Esophagus (tissue), 2 donors: ENCODE results near the gene FER1L5. TPM values are rescaled to one million over a fixed set of nuclear protein-coding genes. Genes with fewer than 3 reads are reported as not detected.

Experiments used
- H3K27ac ChIP-seq, 2 donors: one replicate each; pipeline ENCODE4 v1.5.1; 2013; ENCODE audit warnings: low read depth in 2 of 2, mild to moderate bottlenecking in 2 of 2, inconsistent platforms in 1 of 2, low read length in 1 of 2, moderate library complexity in 1 of 2
- H3K27me3 ChIP-seq, 2 donors: one replicate each; pipeline ENCODE4 v1.6.1; 2013; ENCODE audit warnings: low read length in 2 of 2, control low read depth in 1 of 2, mild to moderate bottlenecking in 1 of 2; ENCODE audit not compliant: insufficient read depth in 2 of 2, control insufficient read depth in 1 of 2
- H3K36me3 ChIP-seq, 2 donors: one replicate each; pipeline ENCODE4 v1.6.1; 2013; ENCODE audit warnings: low read length in 1 of 2; ENCODE audit not compliant: control insufficient read depth in 2 of 2, insufficient read depth in 2 of 2
- H3K4me1 ChIP-seq, 2 donors: one replicate each; pipeline ENCODE4 v1.6.1; 2013; ENCODE audit warnings: low read length in 1 of 2; ENCODE audit not compliant: control insufficient read depth in 2 of 2, insufficient read depth in 2 of 2
- H3K4me3 ChIP-seq, 2 donors: one replicate each; pipeline ENCODE4 v1.5.1; 2013; ENCODE audit warnings: low read length in 2 of 2, mild to moderate bottlenecking in 2 of 2, low read depth in 1 of 2, moderate library complexity in 1 of 2
- H3K9me3 ChIP-seq, 2 donors: one replicate each; pipeline ENCODE4 v1.6.1; 2013; ENCODE audit warnings: mild to moderate bottlenecking in 2 of 2, low read depth in 1 of 2, low read length in 1 of 2, moderate library complexity in 1 of 2; ENCODE audit not compliant: control insufficient read depth in 2 of 2, insufficient read depth in 1 of 2
- WGBS, 2 donors: extraction: QIAGEN DNeasy Blood & Tissue Kit; methylation state at CpG; one replicate each; pipeline ENCODE4 v1.1.7; 2013; 5-methylcytosine and 5-hydroxymethylcytosine counted together
- polyA plus RNA-seq, 2 donors: library from polyadenylated mRNA; stranded (reverse); fragments of 200-250 nt; gene quantifications; one replicate each; pipeline ENCODE4 v1.2.3, GENCODE V29; 2013
- donor health status: healthy with polysubstance abuse.
- donor health status: Bipolar disorder and iron deficiency.

FER1L5 gene
- polyA plus RNA-seq, 2 donors = 0.02 to 0.20 TPM

DNA sequence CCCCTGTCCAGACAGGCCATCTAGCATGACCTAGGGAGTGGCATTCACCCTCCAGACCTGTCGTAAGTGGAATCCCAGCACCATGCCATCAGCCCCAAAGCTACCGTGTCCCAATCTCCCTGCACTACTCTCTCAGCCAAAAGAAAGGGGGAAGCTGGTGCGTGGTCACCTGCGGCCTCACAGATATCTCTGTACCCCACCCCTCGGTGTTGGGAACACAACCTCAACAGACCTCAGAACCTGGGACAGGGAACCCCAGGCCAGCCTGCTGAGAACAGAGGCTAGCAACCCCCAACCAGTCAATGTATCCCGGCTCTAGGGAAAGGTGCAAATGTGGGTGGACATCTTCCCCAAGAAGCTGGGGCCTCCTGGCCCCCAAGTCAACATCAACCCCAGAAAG, 59.1 kb downstream of the FER1L5 start:
- H3K4me1 ChIP-seq = peaks cover 0 to 17% of the 10 kb centered on the region in 2 donors
- H3K4me3 ChIP-seq = no peak overlapping the region
- H3K9me3 ChIP-seq = no peaks in the 10 kb centered on the region
- no peaks in the 10 kb centered on the region for H3K27me3 ChIP-seq
- 90 to 93% methylated on average over 6 of the region's 6 CpGs for WGBS, 2 donors
- H3K36me3 ChIP-seq = peaks cover 12 to 17% of the 10 kb centered on the region in 2 donors
- no peak overlapping the region for H3K27ac ChIP-seq

DNA sequence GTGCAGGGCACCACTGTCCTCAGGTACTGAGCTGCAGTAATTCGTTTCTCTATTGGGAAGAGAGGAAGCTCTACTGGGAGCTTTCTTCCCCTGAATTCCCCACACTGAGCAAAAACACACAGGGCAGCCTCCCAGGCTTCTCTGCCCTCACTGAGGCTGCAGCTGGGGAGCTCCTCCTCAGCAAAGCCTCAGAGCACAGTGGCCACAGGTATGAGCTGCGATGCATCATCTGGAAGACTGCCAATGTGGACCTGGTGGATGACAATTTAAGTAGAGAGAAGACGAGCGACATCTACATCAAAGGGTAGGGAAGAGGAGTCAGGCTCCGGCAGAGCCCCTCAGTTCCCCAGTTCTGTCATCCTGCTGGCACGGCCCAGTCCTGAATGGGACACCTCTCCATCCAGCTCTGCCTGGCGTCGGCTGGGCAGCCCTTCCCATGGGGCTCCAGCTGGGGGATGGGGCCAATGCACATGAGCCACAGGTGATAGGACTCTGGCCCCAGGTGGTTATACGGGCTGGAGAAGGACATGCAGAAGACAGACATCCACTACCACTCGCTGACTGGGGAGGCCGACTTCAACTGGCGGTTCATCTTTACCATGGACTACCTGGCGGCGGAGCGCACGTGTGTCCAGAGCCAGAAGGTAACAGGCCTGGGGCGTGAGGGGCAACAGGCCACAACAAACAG, 59.7 kb downstream of the FER1L5 start:
- H3K9me3 ChIP-seq = no peaks in the 10 kb centered on the region
- peaks cover 16 to 21% of the 10 kb centered on the region in 2 donors for H3K36me3 ChIP-seq
- no peak overlapping the region for H3K4me3 ChIP-seq
- H3K27ac ChIP-seq = no peak overlapping the region
- WGBS, 2 donors = 88 to 89% methylated on average over 17 of the region's 17 CpGs
- H3K27me3 ChIP-seq = no peaks in the 10 kb centered on the region
- peaks cover 0 to 15% of the 10 kb centered on the region in 2 donors for H3K4me1 ChIP-seq

DNA sequence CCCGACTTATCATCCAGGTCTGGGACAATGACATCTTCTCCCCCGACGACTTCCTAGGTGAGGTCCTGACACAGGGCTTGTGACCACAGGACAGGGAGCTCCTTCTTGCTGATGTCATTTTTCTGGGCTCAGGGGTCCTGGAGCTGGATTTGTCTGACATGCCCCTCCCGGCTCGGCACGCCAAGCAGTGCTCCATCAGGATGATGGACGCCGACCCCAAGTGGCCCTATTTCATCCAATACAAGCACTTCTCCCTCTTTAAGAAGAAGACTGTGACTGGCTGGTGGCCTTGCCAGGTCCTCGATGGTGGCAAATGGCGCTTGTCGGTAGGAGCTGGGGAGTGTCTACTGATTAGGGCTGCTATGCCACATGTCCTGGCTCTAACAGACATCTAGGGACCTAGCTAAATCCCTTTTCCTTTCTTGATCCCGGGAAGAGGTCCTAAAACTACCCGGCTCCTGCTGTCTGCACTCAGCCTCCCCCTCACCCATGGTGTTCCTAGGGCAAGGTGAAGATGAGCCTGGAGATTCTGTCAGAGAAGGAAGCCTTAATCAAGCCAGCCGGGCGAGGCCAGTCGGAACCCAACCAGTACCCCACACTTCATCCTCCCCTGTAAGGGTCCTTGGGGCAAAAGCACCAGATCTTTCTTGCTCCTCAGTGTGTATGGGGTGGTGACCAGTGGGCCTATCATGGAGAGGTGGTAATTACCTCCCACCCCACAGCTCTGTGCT, 60.6 kb downstream of the FER1L5 start:
- H3K27ac ChIP-seq = no peak overlapping the region
- no peaks in the 10 kb centered on the region for H3K27me3 ChIP-seq
- no peak overlapping the region for H3K4me3 ChIP-seq
- 96 to 97% methylated on average over 16 of the region's 16 CpGs for WGBS, 2 donors
- peaks cover 0 to 6% of the 10 kb centered on the region in 2 donors for H3K4me1 ChIP-seq
- H3K36me3 ChIP-seq = peaks cover 19 to 29% of the 10 kb centered on the region in 2 donors
- H3K9me3 ChIP-seq = no peaks in the 10 kb centered on the region

DNA sequence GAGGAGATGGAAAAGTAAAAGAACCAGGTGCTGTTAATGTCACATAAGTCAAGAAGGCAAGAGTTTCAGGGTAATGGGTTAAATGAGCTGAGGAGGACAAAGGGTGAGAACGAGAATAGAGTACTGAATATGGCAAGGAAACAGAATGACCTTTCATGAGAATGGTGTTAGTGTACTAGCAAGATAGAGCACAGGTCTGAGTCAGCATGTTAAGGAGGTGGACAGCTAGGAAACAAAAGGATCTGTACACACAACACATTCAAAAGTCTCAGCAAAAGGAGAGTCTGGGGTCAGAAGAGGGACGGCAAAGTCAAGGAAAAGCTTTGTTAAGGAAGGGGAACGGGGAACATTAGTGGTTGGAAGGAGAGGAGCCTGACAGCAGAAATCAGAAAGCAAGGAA, 68.4 kb downstream of the FER1L5 start:
- Histone ChIP-seq H3K27ac (no peak overlapping the region), H3K27me3 (no peaks in the 10 kb centered on the region), H3K36me3 (peaks cover 22 to 34% of the 10 kb centered on the region in 2 donors), H3K4me3 (no peak overlapping the region), H3K4me1 (no peaks in the 10 kb centered on the region), H3K9me3 (peaks cover 0 to 2% of the 10 kb centered on the region in 2 donors)
- 85 to 91% methylated on average over 3 of the region's 3 CpGs for WGBS, 2 donors

DNA sequence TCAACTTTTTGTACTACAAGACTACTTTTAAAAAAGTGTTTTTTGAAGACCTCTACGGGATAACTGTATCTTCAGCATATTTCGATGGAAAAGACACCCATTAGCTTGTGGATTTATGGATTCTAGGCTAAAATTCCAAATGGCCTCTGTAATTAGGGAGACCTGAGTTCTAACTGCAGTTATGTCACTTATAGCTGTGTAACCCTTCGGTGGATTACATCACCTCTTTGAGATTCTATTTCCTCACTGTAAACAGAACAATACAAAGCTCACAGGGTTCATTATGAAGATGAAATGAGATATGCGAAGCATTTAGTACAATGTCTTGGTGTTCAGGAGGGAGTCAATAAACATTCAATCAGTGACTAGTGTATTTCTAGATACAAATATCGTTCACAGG, 73.1 kb downstream of the FER1L5 start:
- no peaks in the 10 kb centered on the region for H3K4me1 ChIP-seq
- 87 to 90% methylated on average over 5 of the region's 5 CpGs for WGBS, 2 donors

DNA sequence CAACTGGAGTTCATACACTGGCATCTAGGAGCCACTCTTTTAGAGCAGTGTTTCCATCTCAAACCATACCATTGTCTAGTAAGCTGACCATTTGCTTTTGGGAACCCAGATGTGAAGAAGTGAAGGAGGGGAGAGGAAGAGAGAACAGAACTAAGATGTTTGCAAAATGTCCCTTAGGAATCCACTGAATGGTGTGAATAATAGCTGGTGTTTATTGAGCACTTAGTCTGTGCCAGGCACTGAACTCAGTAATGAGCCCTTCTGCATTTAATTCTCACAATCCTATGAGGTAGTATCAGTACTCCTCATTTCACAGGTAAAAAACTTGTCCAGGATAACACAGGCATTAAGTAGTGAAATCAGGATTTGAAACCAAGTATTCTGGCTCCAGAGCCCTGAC, 73.8 kb downstream of the FER1L5 start:
- no peaks in the 10 kb centered on the region for H3K27me3 ChIP-seq
- H3K36me3 ChIP-seq = peaks cover 5 to 9% of the 10 kb centered on the region in 2 donors
- no peaks in the 10 kb centered on the region for H3K4me1 ChIP-seq
- peaks cover 0 to 2% of the 10 kb centered on the region in 2 donors for H3K9me3 ChIP-seq
- H3K27ac ChIP-seq = no peak overlapping the region
- H3K4me3 ChIP-seq = no peak overlapping the region

More for the DNA sequence above, 73.1 kb downstream of the FER1L5 start:
- H3K9me3 ChIP-seq = peaks cover 0 to 2% of the 10 kb centered on the region in 2 donors
- H3K4me3 ChIP-seq = no peak overlapping the region
- H3K27ac ChIP-seq = no peak overlapping the region
- peaks cover 5 to 15% of the 10 kb centered on the region in 2 donors for H3K36me3 ChIP-seq
- no peaks in the 10 kb centered on the region for H3K27me3 ChIP-seq

DNA sequence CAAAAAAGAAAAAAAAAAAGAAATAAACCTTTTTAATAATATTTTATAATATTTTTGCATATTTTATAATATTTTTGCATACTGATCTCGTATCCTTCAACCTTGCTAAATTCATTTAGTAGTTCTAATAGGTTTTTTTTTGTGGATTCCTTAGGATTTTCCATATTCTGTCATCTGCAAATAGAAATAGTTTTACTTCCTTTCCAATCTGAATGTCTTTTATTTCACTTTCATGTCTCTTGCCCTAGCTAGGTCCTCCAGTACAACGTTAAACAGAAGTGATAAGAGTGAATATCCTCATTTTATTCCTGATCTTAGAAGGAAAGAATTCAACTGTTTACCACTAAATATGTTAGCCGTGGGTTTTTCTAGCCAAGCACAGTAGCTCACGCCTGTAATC, 83.6 kb downstream of the FER1L5 start:
- Histone ChIP-seq H3K27ac (no peak overlapping the region), H3K4me3 (no peak overlapping the region), H3K27me3 (no peaks in the 10 kb centered on the region), H3K4me1 (no peaks in the 10 kb centered on the region), H3K9me3 (no peaks in the 10 kb centered on the region), H3K36me3 (peaks cover 6 to 12% of the 10 kb centered on the region in 2 donors)
- WGBS, 2 donors = 90 to 95% methylated on average over 4 of the region's 4 CpGs

DNA sequence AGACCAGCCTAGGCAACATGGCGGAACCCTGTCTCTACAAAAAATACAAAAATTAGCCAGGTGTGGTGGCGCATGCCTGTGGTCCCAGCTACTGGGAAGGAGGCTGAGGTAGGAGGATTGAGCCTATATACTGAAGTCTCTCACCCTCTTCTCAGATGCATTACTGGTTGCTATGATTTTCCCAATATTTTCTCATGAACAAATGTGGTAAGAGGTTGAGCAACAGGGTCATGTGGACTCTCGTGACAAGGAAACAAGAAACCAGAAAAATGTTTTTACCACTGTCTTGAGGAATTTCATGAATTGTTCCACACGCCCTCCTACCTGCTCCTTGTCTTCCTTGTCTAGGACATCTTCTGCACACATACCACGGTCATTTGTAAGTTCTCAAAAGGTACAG, 84.9 kb downstream of the FER1L5 start:
- Histone ChIP-seq H3K27me3 (no peaks in the 10 kb centered on the region), H3K4me1 (no peaks in the 10 kb centered on the region), H3K4me3 (no peak overlapping the region), H3K27ac (no peak overlapping the region), H3K9me3 (no peaks in the 10 kb centered on the region), H3K36me3 (peaks cover 7 to 13% of the 10 kb centered on the region in 2 donors)
- WGBS, 2 donors = 95 to 97% methylated on average over 5 of the region's 5 CpGs

DNA sequence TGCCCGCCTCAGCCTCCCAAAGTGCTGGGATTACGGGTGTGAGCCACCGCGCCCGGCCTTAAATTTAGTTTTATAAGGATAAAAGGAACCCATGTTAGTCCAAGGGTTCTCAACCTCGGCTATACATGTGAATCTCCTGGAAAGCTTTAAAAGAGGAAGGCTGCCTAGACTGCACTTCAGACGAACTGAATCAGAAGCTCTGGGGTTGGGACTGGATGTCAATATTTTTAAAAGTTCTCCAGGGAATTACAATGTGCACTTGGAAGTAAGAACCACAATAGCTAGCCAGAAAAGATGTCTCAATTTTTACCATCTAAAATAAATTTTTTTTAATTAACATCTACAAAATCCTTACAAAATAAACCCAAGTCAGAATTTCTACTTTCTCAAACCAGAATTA, 87.2 kb downstream of the FER1L5 start:
- no peaks in the 10 kb centered on the region for H3K9me3 ChIP-seq
- no peak overlapping the region for H3K4me3 ChIP-seq
- WGBS, 2 donors = 90 to 94% methylated on average over 7 of the region's 7 CpGs
- H3K27ac ChIP-seq = no peak overlapping the region
- H3K36me3 ChIP-seq = peaks cover 14 to 25% of the 10 kb centered on the region in 2 donors
- no peaks in the 10 kb centered on the region for H3K4me1 ChIP-seq
- no peaks in the 10 kb centered on the region for H3K27me3 ChIP-seq
